B cell (primary cell): Measurements from ENCODE around the gene EGF. TPM values are rescaled to one million over a fixed set of nuclear protein-coding genes. Genes with fewer than 3 reads are reported as not detected.

Experiments used
- ATAC-seq: fragments of 200-7000 bp; cut with Tn5 transposase; one replicate; pipeline ENCODE4 v1.10.0; 2021; ENCODE audit warnings: low read depth, mild to moderate bottlenecking, moderate number of reproducible peaks, moderate library complexity
- CTCF ChIA-PET: fragments of 350-600 bp; sonication (Branson Sonifier 250); formaldehyde crosslinking; loops from one replicate; lab custom pipeline; 2021; ENCODE audit warnings: antibody characterized with exemption, inconsistent platforms; lab: Charles Lee
- POLR2A ChIA-PET: fragments of 350-600 bp; sonication (Branson Sonifier 250); formaldehyde crosslinking; loops from one replicate; lab custom pipeline; 2021; ENCODE audit warnings: antibody characterized with exemption; lab: Charles Lee
- DNase-seq: peaks from one replicate; pipeline ENCODE4 v3.0.0; 2013
- H2AFZ ChIP-seq: 2 replicates; pipeline ENCODE4 v1.6.1; 2012; ENCODE audit warnings: mild to moderate bottlenecking, low read depth, low read length; ENCODE audit not compliant: insufficient read depth, poor library complexity, severe bottlenecking
- H3K27ac ChIP-seq, 2 donors: 1 replicate in 1 of 2; 2 replicates in 1 of 2; pipeline ENCODE4 v1.5.1; 2012 to 2013; ENCODE audit warnings: low read length in 2 of 2, mild to moderate bottlenecking in 2 of 2, moderate library complexity in 1 of 2
- H3K27me3 ChIP-seq, 4 experiments: fragments of 200-600 bp in 1 of 4; sonication (generic) in 1 of 4; replicated peaks in 1 of 4; 1 replicate in 2 of 4; 2 replicates in 2 of 4; pipeline versions ENCODE4 v1.6.1 to v1.7.0; 2013 to 2016; ENCODE audit warnings: low read length in 3 of 4, mild to moderate bottlenecking in 2 of 4, mixed read lengths in 1 of 4, moderate library complexity in 1 of 4; ENCODE audit not compliant: insufficient read depth in 4 of 4, control insufficient read depth in 3 of 4; ENCODE audit errors: control extremely low read depth in 1 of 4
- H3K36me3 ChIP-seq, 2 experiments: replicated peaks in 1 of 2; 1 replicate in 1 of 2; 2 replicates in 1 of 2; pipeline versions ENCODE4 v1.6.1 to v1.7.1; 2013; ENCODE audit warnings: low read length in 1 of 2; ENCODE audit not compliant: insufficient read depth in 2 of 2, control insufficient read depth in 1 of 2; ENCODE audit errors: control extremely low read depth in 1 of 2, extremely low read depth in 1 of 2
- H3K4me1 ChIP-seq, 2 donors: fragments of 200-600 bp in 1 of 2; sonication (generic) in 1 of 2; 1 replicate in 1 of 2; 2 replicates in 1 of 2; pipeline versions ENCODE4 v1.5.1 to v1.6.1; 2013 to 2017; ENCODE audit warnings: low read length in 2 of 2; ENCODE audit not compliant: control insufficient read depth in 2 of 2, insufficient read depth in 2 of 2
- H3K4me2 ChIP-seq: replicated peaks from 2 replicates; pipeline ENCODE3; 2012; ENCODE audit warnings: mild to moderate bottlenecking, low read depth, low read length; ENCODE audit not compliant: poor library complexity, severe bottlenecking
- H3K4me3 ChIP-seq, 5 experiments: fragments of 200-600 bp in 1 of 5; sonication (generic) in 1 of 5; 1 replicate in 3 of 5; 2 replicates in 2 of 5; pipeline versions ENCODE4 v1.5.1 to v1.7.0; 2011 to 2016; ENCODE audit warnings: low read length in 4 of 5, mild to moderate bottlenecking in 4 of 5, low read depth in 2 of 5, control low read depth in 1 of 5, moderate library complexity in 1 of 5; ENCODE audit not compliant: insufficient read depth in 1 of 5; ENCODE audit errors: control extremely low read depth in 1 of 5, extremely low read depth in 1 of 5
- H3K79me2 ChIP-seq: fragments of 200-600 bp; sonication (generic); one replicate; pipeline ENCODE4 v1.6.0; 2016; ENCODE audit warnings: low read length; ENCODE audit not compliant: control insufficient read depth, insufficient read depth
- H3K9ac ChIP-seq: fragments of 200-600 bp; sonication (generic); 2 replicates; pipeline ENCODE4 v1.6.1; 2017; ENCODE audit warnings: mild to moderate bottlenecking, low read length, moderate library complexity
- H3K9me3 ChIP-seq, 3 donors: one replicate each; pipeline versions ENCODE4 v1.6.1 to v1.7.1; 2013; ENCODE audit warnings: low read length in 2 of 3; ENCODE audit not compliant: control insufficient read depth in 2 of 3, insufficient read depth in 1 of 3; ENCODE audit errors: control extremely low read depth in 1 of 3
- H4K20me1 ChIP-seq: 2 replicates; pipeline ENCODE4 v1.6.0; 2012; ENCODE audit warnings: mild to moderate bottlenecking, low read length; ENCODE audit not compliant: insufficient read depth, control insufficient read depth, poor library complexity, severe bottlenecking
- H3K27ac Mint-ChIP-seq: one replicate; pipeline ENCODE4 v1.8.0; 2021; ENCODE audit warnings: mixed read lengths
- H3K27me3 Mint-ChIP-seq: one replicate; pipeline ENCODE4 v1.8.0; 2021; ENCODE audit warnings: mixed read lengths
- H3K4me1 Mint-ChIP-seq: one replicate; pipeline ENCODE4 v1.8.0; 2021; ENCODE audit warnings: mixed read lengths
- H3K4me3 Mint-ChIP-seq: one replicate; pipeline ENCODE4 v1.8.0; 2021; ENCODE audit warnings: mixed read lengths
- H3K9me3 Mint-ChIP-seq: one replicate; pipeline ENCODE4 v1.8.0; 2022; ENCODE audit warnings: mixed read lengths; ENCODE audit not compliant: insufficient read depth
- EZH2 ChIP-seq: IDR thresholded peaks from 2 replicates; pipeline ENCODE4 v1.6.1; 2012; ENCODE audit warnings: borderline replicate concordance, low read depth, mild to moderate bottlenecking, moderate library complexity, low read length; ENCODE audit not compliant: insufficient read depth, poor library complexity, severe bottlenecking
- WGBS: methylation state at CpG from one replicate; pipeline ENCODE4 v1.1.5; 2013; ENCODE audit warnings: missing lambda C conversion rate; ENCODE audit not compliant: insufficient coverage; 5-methylcytosine and 5-hydroxymethylcytosine counted together
- intact Hi-C: fragments of 100-400 bp; cut with micrococcal nuclease; formaldehyde crosslinking; loops from one replicate; pipeline ENCODE4 v1.10.0; 2022
- polyA plus RNA-seq: library from polyadenylated mRNA; depleted of rRNA; stranded (reverse); fragments of >200 nt; gene quantifications from 2 replicates; pipeline ENCODE4 v1.2.3, GENCODE V29; 2012
- total RNA-seq, 2 donors: library from RNA; stranded (reverse); fragments of 120-200 nt in 1 of 2; gene quantifications; 1 replicate in 1 of 2; 2 replicates in 1 of 2; pipeline versions ENCODE4 v1.2.3 to v1.2.4, GENCODE V29; 2013 to 2022
- TF ChIP-seq, protein P1 (sequence below): fragments of 200-600 bp; IDR thresholded peaks from one replicate; pipeline ENCODE4 v1.8.0; 2022; ENCODE audit warnings: antibody characterized with exemption, mild to moderate bottlenecking

EGF gene
- total and polyA plus RNA-seq, 2 donors (not counting 1 experiment from before 2014, with no cell fraction given), result not detected

DNA sequence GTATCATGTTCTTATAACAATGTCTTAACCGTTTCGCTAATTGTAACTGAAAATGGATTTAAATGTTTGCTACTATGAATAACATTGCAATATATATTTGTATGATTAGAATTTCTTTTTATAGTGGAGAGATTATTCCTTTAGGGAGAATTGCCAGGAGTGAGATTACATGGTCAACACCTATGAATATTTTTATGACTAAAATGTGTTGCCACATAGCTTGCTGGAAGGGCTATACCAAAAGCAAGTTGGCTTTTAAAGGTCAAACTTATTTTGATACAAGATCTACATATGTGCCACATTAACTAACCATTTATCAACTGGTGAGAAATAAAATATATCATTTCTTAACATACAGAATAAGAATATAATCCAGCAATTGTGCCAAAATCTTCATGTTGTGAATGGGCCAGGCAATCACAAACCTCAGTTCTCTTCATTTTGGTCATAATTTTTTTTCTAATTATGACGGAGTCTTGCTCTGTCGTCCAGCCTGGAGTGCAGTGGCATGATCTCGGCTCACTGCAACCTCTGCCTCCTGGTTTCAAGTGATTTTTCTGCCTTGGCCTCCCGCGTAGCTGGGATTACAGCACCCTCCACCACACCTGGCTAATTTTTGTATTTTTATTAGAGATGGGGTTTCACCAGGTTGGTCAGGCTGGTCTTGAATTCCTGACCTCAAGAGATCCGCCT, 10.0 kb upstream of the EGF start:
- H3K9me3 ChIP-seq, result no peaks in the 10 kb centered on the region
- intact Hi-C loops, result no loop called here
- Mint-ChIP-seq H3K4me3 (no peak overlapping the region), H3K4me1 (no peaks in the 10 kb centered on the region), H3K27me3 (peaks cover 20% of the 10 kb centered on the region), H3K9me3 (no peaks in the 10 kb centered on the region), H3K27ac (no peak overlapping the region)
- peaks cover 0 to 4% (median 0%) of the 10 kb centered on the region in 4 experiments for H3K27me3 ChIP-seq
- no peaks in the 10 kb centered on the region for H4K20me1 ChIP-seq
- TF ChIP-seq EZH2, result no peak
- TF ChIP-seq, protein P1, sequence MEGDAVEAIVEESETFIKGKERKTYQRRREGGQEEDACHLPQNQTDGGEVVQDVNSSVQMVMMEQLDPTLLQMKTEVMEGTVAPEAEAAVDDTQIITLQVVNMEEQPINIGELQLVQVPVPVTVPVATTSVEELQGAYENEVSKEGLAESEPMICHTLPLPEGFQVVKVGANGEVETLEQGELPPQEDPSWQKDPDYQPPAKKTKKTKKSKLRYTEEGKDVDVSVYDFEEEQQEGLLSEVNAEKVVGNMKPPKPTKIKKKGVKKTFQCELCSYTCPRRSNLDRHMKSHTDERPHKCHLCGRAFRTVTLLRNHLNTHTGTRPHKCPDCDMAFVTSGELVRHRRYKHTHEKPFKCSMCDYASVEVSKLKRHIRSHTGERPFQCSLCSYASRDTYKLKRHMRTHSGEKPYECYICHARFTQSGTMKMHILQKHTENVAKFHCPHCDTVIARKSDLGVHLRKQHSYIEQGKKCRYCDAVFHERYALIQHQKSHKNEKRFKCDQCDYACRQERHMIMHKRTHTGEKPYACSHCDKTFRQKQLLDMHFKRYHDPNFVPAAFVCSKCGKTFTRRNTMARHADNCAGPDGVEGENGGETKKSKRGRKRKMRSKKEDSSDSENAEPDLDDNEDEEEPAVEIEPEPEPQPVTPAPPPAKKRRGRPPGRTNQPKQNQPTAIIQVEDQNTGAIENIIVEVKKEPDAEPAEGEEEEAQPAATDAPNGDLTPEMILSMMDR, result no peak
- H3K9ac ChIP-seq, result no peak overlapping the region
- POLR2A ChIA-PET, result no interaction called here
- H3K79me2 ChIP-seq, result no peaks in the 10 kb centered on the region
- WGBS, result 100% methylated on average over 2 of the region's 8 CpGs
- no peaks in the 10 kb centered on the region for H3K36me3 ChIP-seq
- no peak overlapping the region for H3K27ac ChIP-seq
- no peak for ATAC-seq
- CTCF ChIA-PET, result no interaction called here
- no peak overlapping the region for H2AFZ ChIP-seq
- no peak for DNase-seq
- no peak overlapping the region for H3K4me3 ChIP-seq
- H3K4me1 ChIP-seq, result no peaks in the 10 kb centered on the region
- no peak overlapping the region for H3K4me2 ChIP-seq

DNA sequence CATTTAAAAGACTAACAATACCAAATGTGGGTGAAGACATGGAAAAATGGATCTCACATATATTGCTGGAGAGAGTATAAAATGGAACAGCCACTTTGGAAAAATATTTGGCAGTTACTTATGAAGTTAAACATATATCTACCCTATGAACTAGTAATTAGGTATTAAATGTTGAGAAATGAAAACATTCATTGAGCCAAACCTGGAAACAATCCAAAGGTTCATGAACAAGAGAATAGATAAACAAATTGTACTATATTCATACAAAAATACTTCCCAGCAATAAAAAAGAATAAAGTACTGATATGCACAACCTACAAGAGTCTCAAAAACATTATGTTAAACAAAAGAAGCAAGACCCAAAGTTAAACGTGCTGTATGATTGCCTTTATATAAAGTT, 4.0 kb upstream of the EGF start:
- ATAC-seq (no peak), DNase-seq (no peak)
- no peak overlapping the region for H3K27ac ChIP-seq
- Mint-ChIP-seq H3K27ac (no peak overlapping the region), H3K9me3 (no peaks in the 10 kb centered on the region), H3K4me1 (no peaks in the 10 kb centered on the region), H3K27me3 (peaks cover 36% of the 10 kb centered on the region), H3K4me3 (no peak overlapping the region)
- WGBS, result no CpG with 5 or more reads among the region's 1 CpG
- no peak overlapping the region for H3K4me2 ChIP-seq
- H4K20me1 ChIP-seq, result no peaks in the 10 kb centered on the region
- H2AFZ ChIP-seq, result no peak overlapping the region
- no peak overlapping the region for H3K4me3 ChIP-seq
- H3K79me2 ChIP-seq, result no peaks in the 10 kb centered on the region
- ChIA-PET POLR2A (no interaction called here), CTCF (no interaction called here)
- intact Hi-C loops, result no loop called here
- H3K9ac ChIP-seq, result no peak overlapping the region
- H3K4me1 ChIP-seq, result no peaks in the 10 kb centered on the region
- H3K36me3 ChIP-seq, result no peaks in the 10 kb centered on the region
- no peaks in the 10 kb centered on the region for H3K27me3 ChIP-seq
- TF ChIP-seq EZH2, result no peak
- TF ChIP-seq, protein P1, result no peak
- no peaks in the 10 kb centered on the region for H3K9me3 ChIP-seq
